HepG2 (cell line): ENCODE data around the gene NUDT13. TPM values are rescaled to one million over a fixed set of nuclear protein-coding genes. Genes with fewer than 3 reads are reported as not detected.

Experiments used
- AKAP8 ChIP-seq: sonication (generic); formaldehyde crosslinking; IDR thresholded peaks from 2 replicates; pipeline ENCODE4 v1.5.1; 2020; ENCODE audit warnings: mild to moderate bottlenecking, missing genetic modification reagents
- MIER2 ChIP-seq: IDR thresholded peaks from 2 replicates; pipeline ENCODE4 v1.6.1; 2016; ENCODE audit warnings: missing biosample characterization, missing genetic modification reagents
- NCOR1 ChIP-seq: fragments of 200-600 bp; sonication (generic); IDR thresholded peaks from 2 replicates; pipeline ENCODE4 v1.7.0; 2017; ENCODE audit warnings: antibody characterized with exemption, low read length, borderline replicate concordance
- ZNF878 ChIP-seq: sonication (generic); formaldehyde crosslinking; IDR thresholded peaks from 2 replicates; pipeline ENCODE4 v1.8.1; 2023; ENCODE audit warnings: mild to moderate bottlenecking, missing genetic modification reagents, moderate library complexity
- polyA plus RNA-seq, 8 experiments: library from polyadenylated mRNA; depleted of rRNA in 3 of 8; stranded (reverse) in 7 of 8; unstranded in 1 of 8; fragments of >200 nt; fragmentation: Illumina TruSeq in 4 of 8; extraction: Trizol in 4 of 8; gene quantifications; 2 replicates each; pipeline versions ENCODE4 v1.2.1 to v1.2.3, GENCODE V29; 2011 to 2016; ENCODE audit warnings: low read depth in 4 of 8, missing spikeins in 1 of 8, mixed read lengths in 1 of 8; ENCODE audit not compliant: insufficient read depth in 1 of 8
- total RNA-seq, 5 experiments: library from RNA; depleted of rRNA; stranded (reverse); fragments of >200 nt; fragmentation: Illumina TruSeq; extraction: Trizol; gene quantifications; 2 replicates each; pipeline ENCODE4 v1.2.3, GENCODE V29; 2016; ENCODE audit warnings: low read depth in 1 of 5
- TF ChIP-seq, protein P1 (sequence below): sonication (generic); formaldehyde crosslinking; IDR thresholded peaks from 2 replicates; pipeline ENCODE4 v1.5.0; 2020; ENCODE audit warnings: mild to moderate bottlenecking, missing genetic modification reagents
- TF ChIP-seq, protein P2 (sequence below): sonication (generic); formaldehyde crosslinking; IDR thresholded peaks from 2 replicates; pipeline ENCODE4 v1.4.0; 2020; ENCODE audit warnings: missing genetic modification reagents; ENCODE audit errors: not compliant biosample characterization
- TF ChIP-seq, protein P3 (sequence below), 2 experiments: fragments of 450-650 bp in 1 of 2; sonication (generic) in 1 of 2; formaldehyde crosslinking in 1 of 2; IDR thresholded peaks; 2 replicates each; pipeline versions ENCODE4 v1.6.1 to v1.8.0; 2016 to 2022; ENCODE audit warnings: antibody characterized with exemption in 1 of 2, mild to moderate bottlenecking in 1 of 2, missing genetic modification reagents in 1 of 2
- TF ChIP-seq, protein P4 (sequence below): sonication (generic); formaldehyde crosslinking; IDR thresholded peaks from 2 replicates; pipeline ENCODE4 v1.5.1; 2020; ENCODE audit warnings: missing genetic modification reagents, mild to moderate bottlenecking, borderline replicate concordance
- TF ChIP-seq, protein P5 (sequence below): sonication (generic); formaldehyde crosslinking; IDR thresholded peaks from 2 replicates; pipeline ENCODE4 v1.4.0; 2020; ENCODE audit warnings: missing genetic modification reagents, mild to moderate bottlenecking, borderline replicate concordance
- TF ChIP-seq, protein P6 (sequence below): sonication (generic); formaldehyde crosslinking; IDR thresholded peaks from 2 replicates; pipeline ENCODE4 v1.5.0; 2020; ENCODE audit warnings: mild to moderate bottlenecking, missing genetic modification reagents

NUDT13 gene
- total and polyA plus RNA-seq, 2 of the 13 experiments (the other 11 are each of a cell fraction or from before 2014, with no cell fraction given): 4.2 to 6.5 TPM

DNA sequence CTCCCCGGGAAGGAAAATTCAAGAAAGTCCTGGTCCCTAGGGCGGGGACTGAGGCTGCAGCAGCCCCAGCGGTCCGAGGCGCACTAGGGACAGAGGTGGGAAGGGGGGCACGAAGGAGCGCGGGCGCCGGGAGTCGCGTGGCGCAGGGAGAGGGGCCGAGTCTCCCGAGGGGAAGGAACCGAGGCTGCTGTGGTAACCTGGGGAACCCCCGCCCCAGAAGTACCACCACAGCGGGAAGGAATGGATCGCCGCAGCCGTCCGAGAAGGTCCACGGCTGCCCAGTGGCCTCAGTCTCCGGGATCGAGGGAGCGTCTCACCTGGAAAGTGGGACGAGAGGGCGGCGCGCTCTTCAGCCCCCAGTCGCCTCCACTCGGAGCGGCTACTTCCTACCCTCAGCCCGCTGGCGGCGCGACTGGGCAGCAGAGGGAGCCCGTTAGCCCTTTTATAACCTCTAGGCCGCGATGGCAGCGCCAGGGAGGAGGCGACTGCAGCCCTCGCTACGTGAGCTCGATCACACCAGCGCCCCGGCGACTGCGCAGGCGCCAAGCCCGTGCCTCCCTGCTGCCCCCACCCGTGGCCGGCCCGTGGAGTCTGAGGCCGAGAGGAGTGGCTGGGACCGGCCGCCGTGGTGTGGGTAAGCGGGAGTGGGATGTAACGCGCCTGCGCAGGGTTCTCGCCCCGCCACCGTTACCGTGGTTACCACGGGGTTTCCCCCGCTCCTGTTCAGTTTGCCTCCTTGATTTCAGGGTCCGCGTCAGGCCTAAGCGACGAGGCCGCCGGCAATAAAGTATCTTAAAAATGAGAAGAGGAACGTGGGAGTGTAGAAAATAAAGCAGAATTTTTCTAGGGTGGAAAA, 13.6 kb upstream of the NUDT13 start, which contains the start of gene P4HA1 (continued):
- TF ChIP-seq, protein P1, sequence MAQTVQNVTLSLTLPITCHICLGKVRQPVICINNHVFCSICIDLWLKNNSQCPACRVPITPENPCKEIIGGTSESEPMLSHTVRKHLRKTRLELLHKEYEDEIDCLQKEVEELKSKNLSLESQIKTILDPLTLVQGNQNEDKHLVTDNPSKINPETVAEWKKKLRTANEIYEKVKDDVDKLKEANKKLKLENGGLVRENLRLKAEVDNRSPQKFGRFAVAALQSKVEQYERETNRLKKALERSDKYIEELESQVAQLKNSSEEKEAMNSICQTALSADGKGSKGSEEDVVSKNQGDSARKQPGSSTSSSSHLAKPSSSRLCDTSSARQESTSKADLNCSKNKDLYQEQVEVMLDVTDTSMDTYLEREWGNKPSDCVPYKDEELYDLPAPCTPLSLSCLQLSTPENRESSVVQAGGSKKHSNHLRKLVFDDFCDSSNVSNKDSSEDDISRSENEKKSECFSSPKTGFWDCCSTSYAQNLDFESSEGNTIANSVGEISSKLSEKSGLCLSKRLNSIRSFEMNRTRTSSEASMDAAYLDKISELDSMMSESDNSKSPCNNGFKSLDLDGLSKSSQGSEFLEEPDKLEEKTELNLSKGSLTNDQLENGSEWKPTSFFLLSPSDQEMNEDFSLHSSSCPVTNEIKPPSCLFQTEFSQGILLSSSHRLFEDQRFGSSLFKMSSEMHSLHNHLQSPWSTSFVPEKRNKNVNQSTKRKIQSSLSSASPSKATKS: no peak
- TF ChIP-seq, protein P2, sequence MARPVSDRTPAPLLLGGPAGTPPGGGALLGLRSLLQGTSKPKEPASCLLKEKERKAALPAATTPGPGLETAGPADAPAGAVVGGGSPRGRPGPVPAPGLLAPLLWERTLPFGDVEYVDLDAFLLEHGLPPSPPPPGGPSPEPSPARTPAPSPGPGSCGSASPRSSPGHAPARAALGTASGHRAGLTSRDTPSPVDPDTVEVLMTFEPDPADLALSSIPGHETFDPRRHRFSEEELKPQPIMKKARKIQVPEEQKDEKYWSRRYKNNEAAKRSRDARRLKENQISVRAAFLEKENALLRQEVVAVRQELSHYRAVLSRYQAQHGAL: no peak
- peak; percentile 70; the same call in 1 of the 2 replicates for TF ChIP-seq MIER2 (CRISPR knock-in tag)
- TF ChIP-seq, protein P3, sequence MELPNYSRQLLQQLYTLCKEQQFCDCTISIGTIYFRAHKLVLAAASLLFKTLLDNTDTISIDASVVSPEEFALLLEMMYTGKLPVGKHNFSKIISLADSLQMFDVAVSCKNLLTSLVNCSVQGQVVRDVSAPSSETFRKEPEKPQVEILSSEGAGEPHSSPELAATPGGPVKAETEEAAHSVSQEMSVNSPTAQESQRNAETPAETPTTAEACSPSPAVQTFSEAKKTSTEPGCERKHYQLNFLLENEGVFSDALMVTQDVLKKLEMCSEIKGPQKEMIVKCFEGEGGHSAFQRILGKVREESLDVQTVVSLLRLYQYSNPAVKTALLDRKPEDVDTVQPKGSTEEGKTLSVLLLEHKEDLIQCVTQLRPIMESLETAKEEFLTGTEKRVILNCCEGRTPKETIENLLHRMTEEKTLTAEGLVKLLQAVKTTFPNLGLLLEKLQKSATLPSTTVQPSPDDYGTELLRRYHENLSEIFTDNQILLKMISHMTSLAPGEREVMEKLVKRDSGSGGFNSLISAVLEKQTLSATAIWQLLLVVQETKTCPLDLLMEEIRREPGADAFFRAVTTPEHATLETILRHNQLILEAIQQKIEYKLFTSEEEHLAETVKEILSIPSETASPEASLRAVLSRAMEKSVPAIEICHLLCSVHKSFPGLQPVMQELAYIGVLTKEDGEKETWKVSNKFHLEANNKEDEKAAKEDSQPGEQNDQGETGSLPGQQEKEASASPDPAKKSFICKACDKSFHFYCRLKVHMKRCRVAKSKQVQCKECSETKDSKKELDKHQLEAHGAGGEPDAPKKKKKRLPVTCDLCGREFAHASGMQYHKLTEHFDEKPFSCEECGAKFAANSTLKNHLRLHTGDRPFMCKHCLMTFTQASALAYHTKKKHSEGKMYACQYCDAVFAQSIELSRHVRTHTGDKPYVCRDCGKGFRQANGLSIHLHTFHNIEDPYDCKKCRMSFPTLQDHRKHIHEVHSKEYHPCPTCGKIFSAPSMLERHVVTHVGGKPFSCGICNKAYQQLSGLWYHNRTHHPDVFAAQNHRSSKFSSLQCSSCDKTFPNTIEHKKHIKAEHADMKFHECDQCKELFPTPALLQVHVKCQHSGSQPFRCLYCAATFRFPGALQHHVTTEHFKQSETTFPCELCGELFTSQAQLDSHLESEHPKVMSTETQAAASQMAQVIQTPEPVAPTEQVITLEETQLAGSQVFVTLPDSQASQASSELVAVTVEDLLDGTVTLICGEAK (IDR thresholded peaks at IDR 0.05): no peak
- TF ChIP-seq, protein P3 (CRISPR knock-in tag; IDR thresholded peaks at IDR 0.05): peak; percentile 58; the same call in 1 of the 2 replicates
- peak; percentile 94 for TF ChIP-seq ZNF878 (CRISPR knock-in tag)
- TF ChIP-seq AKAP8 (CRISPR knock-in tag): peak; percentile 75; the same call in 1 of the 2 replicates
- no peak for TF ChIP-seq NCOR1
- TF ChIP-seq, protein P4, sequence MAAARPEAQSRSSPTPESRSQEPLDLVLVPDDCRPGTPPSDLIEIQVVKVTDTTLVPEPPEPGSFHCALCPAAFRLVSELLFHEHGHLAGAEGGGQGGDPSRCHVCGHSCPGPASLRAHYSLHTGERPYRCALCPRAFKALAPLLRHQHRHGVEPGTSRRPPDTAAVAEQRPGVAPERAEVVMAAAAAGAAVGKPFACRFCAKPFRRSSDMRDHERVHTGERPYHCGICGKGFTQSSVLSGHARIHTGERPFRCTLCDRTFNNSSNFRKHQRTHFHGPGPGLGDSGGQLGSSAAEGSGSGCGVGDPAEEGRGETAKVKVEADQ (CRISPR knock-in tag): peak; percentile 58; the same call in 1 of the 2 replicates
- TF ChIP-seq, protein P5, sequence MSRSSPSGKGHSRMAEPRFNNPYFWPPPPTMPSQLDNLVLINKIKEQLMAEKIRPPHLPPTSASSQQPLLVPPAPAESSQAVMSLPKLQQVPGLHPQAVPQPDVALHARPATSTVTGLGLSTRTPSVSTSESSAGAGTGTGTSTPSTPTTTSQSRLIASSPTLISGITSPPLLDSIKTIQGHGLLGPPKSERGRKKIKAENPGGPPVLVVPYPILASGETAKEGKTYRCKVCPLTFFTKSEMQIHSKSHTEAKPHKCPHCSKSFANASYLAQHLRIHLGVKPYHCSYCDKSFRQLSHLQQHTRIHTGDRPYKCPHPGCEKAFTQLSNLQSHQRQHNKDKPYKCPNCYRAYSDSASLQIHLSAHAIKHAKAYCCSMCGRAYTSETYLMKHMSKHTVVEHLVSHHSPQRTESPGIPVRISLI (CRISPR knock-in tag): no peak; the same call in 1 of the 2 replicates
- TF ChIP-seq, protein P6, sequence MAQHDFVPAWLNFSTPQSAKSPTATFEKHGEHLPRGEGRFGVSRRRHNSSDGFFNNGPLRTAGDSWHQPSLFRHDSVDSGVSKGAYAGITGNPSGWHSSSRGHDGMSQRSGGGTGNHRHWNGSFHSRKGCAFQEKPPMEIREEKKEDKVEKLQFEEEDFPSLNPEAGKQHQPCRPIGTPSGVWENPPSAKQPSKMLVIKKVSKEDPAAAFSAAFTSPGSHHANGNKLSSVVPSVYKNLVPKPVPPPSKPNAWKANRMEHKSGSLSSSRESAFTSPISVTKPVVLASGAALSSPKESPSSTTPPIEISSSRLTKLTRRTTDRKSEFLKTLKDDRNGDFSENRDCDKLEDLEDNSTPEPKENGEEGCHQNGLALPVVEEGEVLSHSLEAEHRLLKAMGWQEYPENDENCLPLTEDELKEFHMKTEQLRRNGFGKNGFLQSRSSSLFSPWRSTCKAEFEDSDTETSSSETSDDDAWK (CRISPR knock-in tag): no peak
